SKM-1 (cell line): ENCODE measurements around the gene ZC3HAV1.
"Not testable (repeated sequence)": the region's sequence is repeated elsewhere in the genome, so short reads cannot be mapped to it uniquely, and the experiment has no call there.

Experiments
- DNase-seq: peaks from one replicate; lab custom pipeline; 2025; ENCODE audit not compliant: unreplicated experiment; lab: John Stamatoyannopoulos, UW

Gene ZC3HAV1

GRCh38 chr7:139109188-139109982 is at the start of gene ZC3HAV1:
Gene ZC3HAV1 (minus strand): TSS chr7:139109720. CDS start chr7:139109331, 389 bp downstream.
- peak; percentile 68 for DNase-seq

DNA sequence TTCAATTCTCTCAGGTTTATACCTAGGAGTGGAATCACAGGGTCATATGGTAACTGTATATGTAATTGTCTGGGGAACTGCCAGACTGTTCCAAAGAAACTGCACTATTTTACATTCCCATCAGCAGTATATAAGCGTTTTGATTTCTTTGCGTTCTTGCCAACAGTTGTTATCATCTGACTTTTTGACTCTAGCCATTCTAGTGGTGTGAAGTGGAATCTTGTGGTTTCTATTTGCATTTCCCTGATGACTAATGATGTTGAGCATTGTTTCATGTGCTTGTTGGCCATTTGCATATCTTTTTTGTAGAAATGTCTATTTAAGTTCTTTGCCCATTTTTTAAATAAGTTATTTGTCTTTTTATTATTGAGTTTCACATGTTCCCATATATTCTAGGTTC is 44.3 kb upstream of the ZC3HAV1 start:
- no peak for DNase-seq

GRCh38 chr7:139152149-139152548 is 42.6 kb upstream of the ZC3HAV1 start:
- DNase-seq, result no peak

- no peak for DNase-seq
Observed at GRCh38 chr7:139139150-139139549, 29.6 kb upstream of the ZC3HAV1 start.

- peak; percentile 70 for DNase-seq
Observed at GRCh38 chr7:139133335-139134139, 24.0 kb upstream of the ZC3HAV1 start.

DNA sequence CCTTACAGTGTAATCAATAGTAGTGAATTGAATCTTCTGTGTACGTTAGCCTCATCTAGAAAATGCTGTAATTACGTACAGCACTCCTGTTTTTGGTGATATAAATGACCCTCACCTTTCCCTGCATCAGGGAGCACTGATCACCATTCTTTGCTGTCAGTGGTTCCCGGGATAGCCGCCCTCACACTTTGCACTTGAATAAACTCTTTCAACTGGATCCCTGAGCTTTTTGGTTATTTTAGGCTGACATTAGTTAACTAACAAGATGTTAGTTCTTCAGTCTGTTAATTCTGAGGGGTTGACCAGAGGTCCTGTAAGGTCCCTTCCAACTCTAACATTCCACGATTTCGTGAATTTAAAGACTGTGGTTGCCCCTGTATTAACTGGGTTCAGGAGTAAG is 23.4 kb upstream of the ZC3HAV1 start:
- DNase-seq, result no peak

GRCh38 chr7:139131601-139132041 is 22.1 kb upstream of the ZC3HAV1 start:
- DNase-seq, result peak; percentile 81

GRCh38 chr7:139129814-139130213 is 20.3 kb upstream of the ZC3HAV1 start:
- DNase-seq, result not testable (repeated sequence)

DNA sequence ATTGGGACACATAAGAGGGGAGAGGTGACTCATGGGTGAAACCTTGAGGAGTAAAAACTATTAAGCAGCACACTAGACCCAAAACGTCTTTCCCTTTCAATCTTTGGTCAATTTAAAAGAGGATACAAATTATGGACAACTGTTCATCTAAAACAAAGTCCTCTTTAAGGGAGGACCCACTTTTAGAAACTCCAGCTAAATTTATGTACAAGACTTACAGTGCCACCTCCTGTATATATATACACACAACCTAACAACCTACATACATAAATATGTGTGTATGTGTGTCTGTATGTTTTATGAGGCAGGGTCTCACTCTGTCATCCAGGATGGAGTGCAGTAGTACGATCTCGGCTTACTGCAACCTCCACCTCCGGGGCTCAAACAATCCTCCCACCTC is 18.1 kb upstream of the ZC3HAV1 start:
- DNase-seq, result no peak

DNA sequence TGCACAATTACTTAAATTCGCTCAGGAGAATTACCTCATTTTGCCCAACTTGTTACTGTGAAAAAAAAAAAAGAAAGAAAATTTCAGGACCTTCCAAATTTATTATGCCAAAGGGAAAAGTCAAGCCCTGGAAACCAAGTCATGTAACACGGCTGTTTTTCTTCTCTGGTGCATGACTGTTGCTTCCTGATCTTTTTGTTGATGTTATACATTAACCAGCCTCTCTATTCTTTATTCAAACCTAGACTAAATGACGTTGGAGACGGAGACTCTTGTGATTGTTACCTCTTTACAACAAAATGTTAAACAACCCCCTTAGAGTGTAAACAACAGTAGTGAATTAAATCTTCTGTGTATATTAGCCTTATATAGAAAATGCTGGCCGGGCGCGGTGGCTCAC is 16.1 kb upstream of the ZC3HAV1 start:
- DNase-seq, result no peak

DNA sequence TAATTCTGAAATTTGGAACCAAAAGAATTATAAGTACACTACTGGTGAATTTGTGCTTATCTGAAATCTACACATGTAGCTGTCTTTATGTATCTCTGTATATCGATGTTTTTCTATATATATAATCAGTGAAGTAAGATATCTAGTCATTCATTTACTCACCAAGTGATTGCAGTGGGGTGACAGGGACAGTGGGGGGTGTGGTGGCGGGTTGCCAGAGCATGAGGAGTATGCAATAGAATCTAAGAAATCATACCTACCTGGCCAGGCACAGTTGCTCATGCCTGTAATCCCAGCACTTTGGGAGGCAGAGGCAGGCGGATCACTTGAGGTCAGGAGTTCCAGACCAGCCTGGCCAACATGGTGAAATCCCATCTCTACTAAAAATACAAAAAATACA is 15.5 kb upstream of the ZC3HAV1 start:
- not testable (repeated sequence) for DNase-seq

DNA sequence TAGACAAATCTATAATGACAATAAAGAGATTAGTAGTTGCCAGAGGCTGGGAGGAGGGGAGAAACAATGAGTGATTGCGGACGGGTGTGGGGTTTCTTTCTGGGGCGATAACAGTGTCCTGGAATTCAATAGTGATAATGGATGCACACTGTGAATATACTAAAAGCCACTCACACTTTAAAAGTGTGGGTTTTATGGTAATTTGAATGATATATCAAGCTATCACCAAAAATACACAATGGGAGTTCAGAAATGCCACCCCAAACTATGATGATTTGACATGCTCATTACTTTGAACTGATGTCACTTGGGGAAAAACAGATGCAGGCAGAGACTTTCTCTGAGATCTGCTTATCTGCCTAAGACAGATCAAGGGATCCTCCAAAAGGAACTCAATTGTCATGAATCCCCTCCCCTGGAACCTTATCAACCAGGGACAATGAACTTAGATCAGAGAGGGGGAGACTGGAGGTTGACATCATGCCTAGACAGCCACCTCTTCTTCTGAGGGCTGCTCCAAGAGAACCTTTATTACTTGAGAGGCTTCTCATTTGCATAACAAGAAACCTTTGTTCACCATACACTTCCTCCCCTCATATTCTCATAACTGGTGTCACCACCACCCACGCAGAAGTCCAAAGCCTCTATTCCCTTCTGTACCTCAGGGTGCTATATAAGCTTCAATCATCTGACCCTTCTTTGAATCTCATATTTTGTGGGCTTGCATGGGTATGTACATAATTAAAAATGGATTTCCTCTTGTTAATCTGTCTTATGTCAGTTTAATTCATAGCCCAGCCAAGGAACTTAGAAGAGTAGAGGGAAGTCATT is 14.8 kb upstream of the ZC3HAV1 start:
- DNase-seq, result no peak

DNA sequence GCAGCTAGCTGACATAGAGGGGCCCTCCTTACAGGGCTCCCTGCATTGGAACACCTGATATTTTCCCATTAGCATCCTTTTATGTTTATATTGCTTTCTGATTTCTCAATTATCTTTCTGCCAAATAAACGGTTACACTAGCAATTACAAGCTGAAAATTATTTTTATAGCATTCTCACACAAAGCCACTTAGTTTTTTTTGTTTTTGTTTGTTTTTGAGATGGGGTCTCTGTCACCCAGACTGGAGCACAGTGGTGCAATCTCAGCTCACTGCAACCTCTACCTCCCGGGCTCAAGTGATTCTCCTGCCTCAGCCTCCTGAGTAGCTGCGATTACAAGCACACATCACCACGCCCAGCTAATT is 9.9 kb upstream of the ZC3HAV1 start:
- DNase-seq, result no peak

DNA sequence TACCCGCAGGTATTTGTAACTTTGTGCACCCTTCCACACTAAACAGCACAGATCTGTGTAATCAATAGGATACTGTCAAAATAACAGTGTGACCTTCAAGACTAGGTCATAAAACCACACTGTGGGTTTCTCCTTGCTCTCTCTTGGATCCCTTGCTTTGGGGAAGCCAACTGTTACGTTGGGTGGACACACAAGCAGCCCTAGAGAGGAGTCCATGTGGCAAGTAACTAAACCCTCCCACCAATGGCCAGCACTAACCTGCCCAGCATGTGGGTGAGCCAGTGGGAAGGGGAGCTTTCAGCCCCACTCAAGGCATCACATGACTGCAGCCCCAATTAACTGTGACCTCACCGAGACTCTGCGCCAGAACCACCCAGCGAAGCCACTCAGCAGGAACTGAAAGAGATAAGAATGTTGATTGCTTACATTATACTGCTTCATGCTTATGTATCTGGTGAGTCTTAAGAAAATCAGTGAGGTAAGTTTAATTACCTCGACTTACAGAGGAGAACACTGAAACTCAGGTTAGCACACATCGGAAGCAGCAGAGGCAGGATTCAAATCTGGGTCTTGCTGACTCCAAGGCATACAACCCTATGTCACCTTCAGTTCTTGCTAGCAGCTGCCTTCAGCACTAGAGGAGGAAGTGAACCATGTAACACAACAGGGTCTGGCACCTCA is 9.4 kb upstream of the ZC3HAV1 start:
- DNase-seq, result peak; percentile 71

GRCh38 chr7:139118234-139118804 is 8.8 kb upstream of the ZC3HAV1 start:
- DNase-seq, result peak; percentile 58

- DNase-seq, result no peak
Observed at GRCh38 chr7:139117599-139118233, 8.2 kb upstream of the ZC3HAV1 start.

GRCh38 chr7:139116999-139117398 is 7.5 kb upstream of the ZC3HAV1 start:
- no peak for DNase-seq

- no peak for DNase-seq
Observed at GRCh38 chr7:139115104-139115503, 5.6 kb upstream of the ZC3HAV1 start.

DNA sequence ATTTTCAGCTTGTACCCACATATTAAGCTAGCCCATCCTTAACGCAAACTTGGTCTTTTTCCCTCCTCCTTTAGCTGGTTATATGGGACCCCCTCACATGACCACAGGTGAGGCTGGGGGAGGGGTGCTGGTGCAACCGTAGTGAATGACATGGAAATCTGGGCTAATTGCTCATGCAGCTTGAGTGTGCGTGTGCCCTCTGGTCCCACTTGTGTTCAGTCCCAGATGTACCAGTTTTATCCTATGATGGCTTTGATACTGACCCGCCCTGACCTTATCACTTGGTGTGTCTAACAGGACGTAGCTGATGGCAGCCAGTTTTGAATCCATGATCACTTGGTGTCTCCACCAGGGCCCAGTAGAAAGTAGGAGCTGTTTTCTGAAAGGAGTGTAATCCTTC is 5.1 kb upstream of the ZC3HAV1 start:
- DNase-seq, result no peak

DNA sequence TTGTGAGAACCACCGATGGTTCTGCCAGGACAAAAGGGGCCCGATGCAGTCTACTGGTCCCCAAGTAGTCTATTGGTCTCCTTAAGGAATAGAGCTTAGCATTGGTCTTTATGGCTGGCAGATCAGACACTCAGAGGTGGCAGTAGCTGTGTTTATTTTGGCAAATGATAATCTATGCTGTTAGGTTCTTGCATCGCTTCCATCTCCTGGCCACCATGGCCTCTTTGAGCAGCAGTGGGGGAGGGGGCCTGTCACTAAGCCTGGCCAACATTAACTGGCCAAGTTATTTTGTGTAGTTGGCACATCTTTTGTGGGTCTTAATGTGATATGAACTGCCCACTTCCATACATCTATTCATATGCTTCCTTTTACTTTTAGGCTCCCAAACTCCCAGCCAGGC is 4.5 kb upstream of the ZC3HAV1 start:
- DNase-seq, result no peak
